IMR-90 (cell line): ENCODE data around the gene ARHGAP15. TPM values are rescaled to one million over a fixed set of nuclear protein-coding genes. Genes with fewer than 3 reads are reported as not detected.

Source experiments
- ATAC-seq: fragments of 200-7000 bp; cut with Tn5 transposase; 2 replicates; pipeline ENCODE4 v1.9.1; 2020; ENCODE audit warnings: low read depth, mild to moderate bottlenecking, moderate library complexity
- BruUV-seq: library from RNA; stranded (reverse); fragments of 400-500 nt; replicated peaks from 2 replicates; lab custom pipeline; 2021; lab: Mats Ljungman, UMichigan
- CTCF ChIA-PET: fragments of 300-600 bp; formaldehyde crosslinking; extraction: SDS; loops from one replicate; lab custom pipeline; 2021; ENCODE audit warnings: antibody characterized with exemption; lab: Yijun Ruan, JAX
- POLR2A ChIA-PET: fragments of 300-600 bp; sonication (Branson Sonifier 250); formaldehyde crosslinking; loops from one replicate; lab custom pipeline; 2022; ENCODE audit warnings: antibody characterized with exemption; ENCODE audit not compliant: unreplicated experiment; lab: Charles Lee
- DNase-seq: peaks from one replicate; pipeline ENCODE4 v3.0.0; 2013
- H2AFZ ChIP-seq: replicated peaks from 2 replicates; pipeline ENCODE3; 2013; ENCODE audit warnings: low read length, mild to moderate bottlenecking; ENCODE audit not compliant: poor library complexity
- H2AK5ac ChIP-seq: 2 replicates; pipeline ENCODE4 v1.6.1; 2013; ENCODE audit warnings: low read depth, low read length, inconsistent platforms
- H2AK9ac ChIP-seq: replicated peaks from 2 replicates; pipeline ENCODE3; 2013; ENCODE audit warnings: mild to moderate bottlenecking, low read depth, low read length, moderate library complexity; ENCODE audit not compliant: poor library complexity
- H2BK120ac ChIP-seq: 2 replicates; pipeline ENCODE4 v1.6.1; 2013; ENCODE audit warnings: low read depth, low read length, inconsistent platforms
- H2BK15ac ChIP-seq: 3 replicates; pipeline ENCODE4 v1.6.1; 2013; ENCODE audit warnings: low read depth, low read length, inconsistent platforms
- H2BK20ac ChIP-seq: 2 replicates; pipeline ENCODE4 v1.6.1; 2013; ENCODE audit warnings: low read depth, mild to moderate bottlenecking, inconsistent platforms, low read length, moderate library complexity
- H2BK5ac ChIP-seq: 2 replicates; pipeline ENCODE4 v1.6.1; 2013; ENCODE audit warnings: mild to moderate bottlenecking, low read depth, low read length, inconsistent platforms; ENCODE audit not compliant: poor library complexity, severe bottlenecking
- H3K14ac ChIP-seq: replicated peaks from 2 replicates; pipeline ENCODE4 v1.6.1; 2013; ENCODE audit warnings: low read depth, low read length, inconsistent platforms
- H3K18ac ChIP-seq: 2 replicates; pipeline ENCODE4 v1.6.1; 2013; ENCODE audit warnings: low read depth, low read length, control low read depth
- H3K23ac ChIP-seq: 2 replicates; pipeline ENCODE4 v1.6.1; 2013; ENCODE audit warnings: low read depth, low read length, inconsistent platforms
- H3K27ac ChIP-seq: 2 replicates; pipeline ENCODE4 v1.5.1; 2013; ENCODE audit warnings: mild to moderate bottlenecking, control low read depth, low read length; ENCODE audit not compliant: insufficient read depth
- H3K27me3 ChIP-seq: 2 replicates; pipeline ENCODE4 v1.6.1; 2013; ENCODE audit warnings: low read length; ENCODE audit not compliant: control insufficient read depth, insufficient read depth
- H3K36me3 ChIP-seq: 2 replicates; pipeline ENCODE4 v1.6.1; 2013; ENCODE audit warnings: low read length, mixed read lengths; ENCODE audit not compliant: control insufficient read depth, insufficient read depth
- H3K4ac ChIP-seq: 2 replicates; pipeline ENCODE4 v1.6.1; 2013; ENCODE audit warnings: low read depth, low read length, inconsistent platforms
- H3K4me1 ChIP-seq: 2 replicates; pipeline ENCODE4 v1.6.1; 2013; ENCODE audit warnings: low read length, mixed read lengths; ENCODE audit not compliant: control insufficient read depth, insufficient read depth
- H3K4me2 ChIP-seq: 2 replicates; pipeline ENCODE4 v1.6.1; 2013; ENCODE audit warnings: low read depth, mild to moderate bottlenecking, control low read depth, low read length, moderate library complexity
- H3K4me3 ChIP-seq: 2 replicates; pipeline ENCODE4 v1.5.1; 2013; ENCODE audit warnings: low read depth, mild to moderate bottlenecking, control low read depth, low read length, moderate library complexity; ENCODE audit not compliant: insufficient read depth
- H3K56ac ChIP-seq: 2 replicates; pipeline ENCODE4 v1.6.1; 2013; ENCODE audit warnings: low read length, inconsistent platforms; ENCODE audit not compliant: insufficient read depth; ENCODE audit errors: extremely low read depth
- H3K79me1 ChIP-seq, 2 experiments: 2 replicates each; pipeline ENCODE4 v1.6.1; 2013; ENCODE audit warnings: low read length in 2 of 2, inconsistent platforms in 1 of 2, low read depth in 1 of 2
- H3K9ac ChIP-seq: 2 replicates; pipeline ENCODE4 v1.6.1; 2013; ENCODE audit warnings: low read depth, low read length, control low read depth
- H3K9me1 ChIP-seq: 2 replicates; pipeline ENCODE4 v1.6.1; 2013; ENCODE audit warnings: low read length, inconsistent platforms; ENCODE audit not compliant: insufficient read depth
- H3K9me3 ChIP-seq: 2 replicates; pipeline ENCODE4 v1.6.1; 2013; ENCODE audit warnings: low read length; ENCODE audit not compliant: control insufficient read depth, insufficient read depth
- H4K20me1 ChIP-seq: 2 replicates; pipeline ENCODE4 v1.6.1; 2013; ENCODE audit warnings: low read length, inconsistent platforms; ENCODE audit not compliant: insufficient read depth
- H4K5ac ChIP-seq: 2 replicates; pipeline ENCODE4 v1.6.1; 2013; ENCODE audit warnings: mild to moderate bottlenecking, low read depth, low read length, control low read depth
- H4K8ac ChIP-seq, 2 experiments: 2 replicates each; pipeline ENCODE4 v1.6.1; 2013; ENCODE audit warnings: low read depth in 2 of 2, low read length in 2 of 2, control low read depth in 1 of 2, inconsistent platforms in 1 of 2
- H4K91ac ChIP-seq: 2 replicates; pipeline ENCODE4 v1.6.1; 2013; ENCODE audit warnings: low read depth, low read length, inconsistent platforms; ENCODE audit not compliant: insufficient read depth
- BHLHE40 ChIP-seq: fragments of 150-350 bp; IDR thresholded peaks from 2 replicates; pipeline ENCODE4 v1.6.1; 2016; ENCODE audit warnings: mild to moderate bottlenecking, low read depth, low read length
- CHD1 ChIP-seq: IDR thresholded peaks from 2 replicates; pipeline ENCODE4 v1.6.1; 2012; ENCODE audit warnings: low read depth, low read length, improper control_type of control experiment
- CTCF ChIP-seq: conservative IDR thresholded peaks from 2 replicates; pipeline ENCODE4 v1.5.1; 2012; ENCODE audit warnings: mild to moderate bottlenecking, low read depth, low read length, improper control_type of control experiment
- ELK1 ChIP-seq: fragments of 150-350 bp; IDR thresholded peaks from 2 replicates; pipeline ENCODE4 v1.6.1; 2016; ENCODE audit warnings: low read depth, mild to moderate bottlenecking, low read length, moderate library complexity, borderline replicate concordance
- FOS ChIP-seq: fragments of 150-350 bp; IDR thresholded peaks from 2 replicates; pipeline ENCODE4 v1.6.1; 2016; ENCODE audit warnings: low read depth, low read length
- MAFK ChIP-seq: IDR thresholded peaks from 2 replicates; pipeline ENCODE4 v1.6.1; 2012; ENCODE audit warnings: low read depth, low read length, improper control_type of control experiment
- MAZ ChIP-seq: IDR thresholded peaks from 2 replicates; pipeline ENCODE4 v1.6.1; 2012; ENCODE audit warnings: low read depth, mild to moderate bottlenecking, low read length, improper control_type of control experiment, moderate library complexity, borderline replicate concordance
- MXI1 ChIP-seq: IDR thresholded peaks from 2 replicates; pipeline ENCODE4 v1.6.1; 2012; ENCODE audit warnings: low read depth, mild to moderate bottlenecking, low read length, moderate library complexity, borderline replicate concordance
- NFE2L2 ChIP-seq: fragments of 150-350 bp; IDR thresholded peaks from 2 replicates; pipeline ENCODE4 v1.6.1; 2016; ENCODE audit warnings: low read depth, mild to moderate bottlenecking, low read length
- POLR2A ChIP-seq: IDR thresholded peaks from 2 replicates; pipeline ENCODE4 v1.6.1; 2012; ENCODE audit warnings: mild to moderate bottlenecking, low read depth, low read length
- RAD21 ChIP-seq: IDR thresholded peaks from 2 replicates; pipeline ENCODE4 v1.6.1; 2012; ENCODE audit warnings: low read length, improper control_type of control experiment
- RCOR1 ChIP-seq: IDR thresholded peaks from 2 replicates; pipeline ENCODE4 v1.6.1; 2012; ENCODE audit warnings: mild to moderate bottlenecking, low read length, improper control_type of control experiment; ENCODE audit not compliant: insufficient replicate concordance
- RFX5 ChIP-seq: IDR thresholded peaks from 2 replicates; pipeline ENCODE4 v1.8.0; 2012; ENCODE audit warnings: low read depth, mild to moderate bottlenecking, low read length, moderate library complexity
- SMC3 ChIP-seq: fragments of 150-350 bp; IDR thresholded peaks from 2 replicates; pipeline ENCODE4 v1.6.1; 2016; ENCODE audit warnings: low read depth, mild to moderate bottlenecking, antibody characterized with exemption, low read length, moderate library complexity
- USF2 ChIP-seq: fragments of 150-350 bp; IDR thresholded peaks from 2 replicates; pipeline ENCODE4 v1.6.1; 2017; ENCODE audit warnings: mild to moderate bottlenecking, antibody characterized with exemption, low read length, low read depth
- WGBS, 2 experiments: methylation state at CpG; one replicate each; pipeline versions ENCODE4 v1.1.5 to v1.1.7; 2013; ENCODE audit warnings: missing lambda C conversion rate in 2 of 2; ENCODE audit not compliant: insufficient read length in 1 of 2; ENCODE audit errors: extremely low coverage in 2 of 2; 5-methylcytosine and 5-hydroxymethylcytosine counted together
- dilution Hi-C: fragments of 300-500 bp; cut with HindIII; formaldehyde crosslinking; loops from one replicate; pipeline ENCODE4 v1.14.3; 2018; ENCODE audit warnings: low sequenced_read_pairs; ENCODE audit not compliant: unreplicated experiment
- in situ Hi-C: fragments of 300-500 bp; cut with MboI; formaldehyde crosslinking; loops from 3 replicates; pipeline ENCODE4 v1.14.3; 2019; ENCODE audit warnings: low sequenced_read_pairs, inconsistent platforms, mixed read lengths
- intact Hi-C: fragments of 100-400 bp; cut with micrococcal nuclease; formaldehyde crosslinking; loops from 2 replicates; pipeline ENCODE4 v1.10.0; 2022
- polyA plus RNA-seq, 3 experiments: library from polyadenylated mRNA; depleted of rRNA; stranded (reverse); fragments of >200 nt; gene quantifications; 2 replicates each; pipeline ENCODE4 v1.2.3, GENCODE V29; 2012; ENCODE audit warnings: low replicate concordance in 1 of 3
- total RNA-seq: library from RNA; depleted of rRNA; stranded (reverse); fragments of >200 nt; gene quantifications from 2 replicates; pipeline ENCODE4 v1.2.3, GENCODE V29; 2012

The ARHGAP15 gene
- total and polyA plus RNA-seq, 2 of the 4 experiments (the other 2 are of a cell fraction) = not detected

GRCh38 chr2:143158551-143159485 lies 29.6 kb downstream of the ARHGAP15 start:
- in situ Hi-C loops (no loop called here), dilution Hi-C loops (no loop called here), intact Hi-C loops (no loop called here)
- Histone ChIP-seq H4K5ac (no peak overlapping the region), H2AFZ (no peak overlapping the region), H3K9ac (no peak overlapping the region), H2BK15ac (no peak overlapping the region), H4K20me1 (no peaks in the 10 kb centered on the region), H2BK120ac (no peak overlapping the region), H4K8ac (no peak overlapping the region), H2AK9ac (no peak overlapping the region), H2BK20ac (no peak overlapping the region), H3K23ac (no peak overlapping the region), H3K36me3 (no peaks in the 10 kb centered on the region), H3K18ac (no peak overlapping the region), H4K91ac (no peak overlapping the region), H3K79me1 (no peaks in the 10 kb centered on the region), H3K9me1 (no peaks in the 10 kb centered on the region), H3K4me2 (no peak overlapping the region), H3K4me3 (no peak overlapping the region), H3K14ac (no peak overlapping the region), H3K56ac (no peak overlapping the region), H3K9me3 (no peaks in the 10 kb centered on the region), H3K27me3 (peaks cover 16% of the 10 kb centered on the region), H2AK5ac (no peak overlapping the region), H3K27ac (no peak overlapping the region), H3K4ac (no peak overlapping the region), H3K4me1 (no peaks in the 10 kb centered on the region), H2BK5ac (no peak overlapping the region)
- CTCF ChIA-PET = no interaction called here
- no TSS peak for BruUV-seq
- ATAC-seq (no peak), DNase-seq (no peak)
- POLR2A ChIA-PET = no interaction called here
- WGBS, 2 experiments = 56% methylated on average over 3 of the region's 10 CpGs; no CpG with 5 or more reads in 1 of the 2 experiments
- TF ChIP-seq RCOR1 (no peak), RAD21 (no peak), MXI1 (no peak), USF2 (no peak), MAFK (no peak), RFX5 (no peak), MAZ (no peak), NFE2L2 (no peak), CHD1 (no peak), SMC3 (no peak), BHLHE40 (no peak), CTCF (no peak), ELK1 (no peak), FOS (no peak), POLR2A (no peak)
